Bronchial epithelial cell (primary cell): ENCODE results near the gene DLGAP4. TPM values are rescaled to one million over a fixed set of nuclear protein-coding genes. Genes with fewer than 3 reads are reported as not detected.
A peak's percentile ranks its signal among the peaks of the same experiment; 100 is the strongest.

Experiments
- DNase-seq: peaks from one replicate; pipeline ENCODE4 v3.0.0-alpha.2; 2010; ENCODE audit warnings: low read depth
- FAIRE-seq: peaks from 2 replicates; lab custom pipeline; 2011; peaks lifted over from hg19 to GRCh38; lab: Jason Lieb, UNC
- H3K27me3 ChIP-seq: 2 replicates; pipeline ENCODE4 v1.5.1; 2011; ENCODE audit warnings: low read length; ENCODE audit not compliant: control insufficient read depth, insufficient read depth
- H3K36me3 ChIP-seq: 2 replicates; pipeline ENCODE4 v1.5.1; 2011; ENCODE audit warnings: low read length; ENCODE audit not compliant: control insufficient read depth, insufficient read depth
- H3K4me3 ChIP-seq: 2 replicates; pipeline ENCODE4 v1.5.1; 2011; ENCODE audit warnings: mild to moderate bottlenecking, low read depth, low read length, control low read depth
- CTCF ChIP-seq: IDR thresholded peaks from 2 replicates; pipeline ENCODE4 v1.5.1; 2011; ENCODE audit warnings: mild to moderate bottlenecking, moderate library complexity, low read length, control low read depth, inconsistent platforms; ENCODE audit not compliant: insufficient read depth, severe bottlenecking
- total RNA-seq: library from RNA; depleted of rRNA; stranded (reverse); fragments of >200 nt; gene quantifications from 2 replicates; pipeline ENCODE4 v1.2.1, GENCODE V29; 2014

Gene DLGAP4
- total RNA-seq, 1 donor from 2014 or later: 5.5 TPM

- Histone ChIP-seq H3K36me3 (peaks cover 23% of the 10 kb centered on the region), H3K4me3 (no peak overlapping the region), H3K27me3 (no peaks in the 10 kb centered on the region)
- TF ChIP-seq CTCF: no peak
- DNase-seq (no peak), FAIRE-seq (no peak)
Observed at GRCh38 chr20:36493051-36493800, 187.1 kb downstream of the DLGAP4 start.

GRCh38 chr20:36493801-36494114 lies 187.6 kb downstream of the DLGAP4 start:
- no peak overlapping the region for H3K4me3 ChIP-seq
- no peaks in the 10 kb centered on the region for H3K27me3 ChIP-seq
- FAIRE-seq (no peak), DNase-seq (no peak)
- TF ChIP-seq CTCF: no peak
- H3K36me3 ChIP-seq: peaks cover 26% of the 10 kb centered on the region

- TF ChIP-seq CTCF: no peak
- H3K27me3 ChIP-seq: no peaks in the 10 kb centered on the region
- H3K36me3 ChIP-seq: peaks cover 40% of the 10 kb centered on the region
Observed at GRCh38 chr20:36496707-36497669, 190.8 kb downstream of the DLGAP4 start.

GRCh38 chr20:36497856-36498255 lies 191.7 kb downstream of the DLGAP4 start:
- peak; percentile 32 for FAIRE-seq
- DNase-seq: no peak
- no peak for TF ChIP-seq CTCF
- Histone ChIP-seq H3K4me3 (no peak overlapping the region), H3K27me3 (no peaks in the 10 kb centered on the region), H3K36me3 (peaks cover 41% of the 10 kb centered on the region)

More at GRCh38 chr20:36496707-36497669, 190.8 kb downstream of the DLGAP4 start:
- DNase-seq: no peak
- FAIRE-seq: peak; percentile 23
- no peak overlapping the region for H3K4me3 ChIP-seq

GRCh38 chr20:36498386-36499179 lies 192.4 kb downstream of the DLGAP4 start:
- Histone ChIP-seq H3K4me3 (no peak overlapping the region), H3K36me3 (peaks cover 37% of the 10 kb centered on the region), H3K27me3 (no peaks in the 10 kb centered on the region)
- DNase-seq (no peak), FAIRE-seq (no peak)
- TF ChIP-seq CTCF: no peak
